HG03378 (cell line): ENCODE data around the gene CDYL2.
"Not testable (repeated sequence)": the region's sequence is repeated elsewhere in the genome, so short reads cannot be mapped to it uniquely, and the experiment has no call there.

Experiments
- ATAC-seq: cut with Tn5 transposase; IDR thresholded peaks from one replicate; pipeline ENCODE4 v1.9.1; 2021; ENCODE audit warnings: mild to moderate bottlenecking, moderate library complexity; ENCODE audit not compliant: unreplicated experiment

Gene CDYL2

DNA sequence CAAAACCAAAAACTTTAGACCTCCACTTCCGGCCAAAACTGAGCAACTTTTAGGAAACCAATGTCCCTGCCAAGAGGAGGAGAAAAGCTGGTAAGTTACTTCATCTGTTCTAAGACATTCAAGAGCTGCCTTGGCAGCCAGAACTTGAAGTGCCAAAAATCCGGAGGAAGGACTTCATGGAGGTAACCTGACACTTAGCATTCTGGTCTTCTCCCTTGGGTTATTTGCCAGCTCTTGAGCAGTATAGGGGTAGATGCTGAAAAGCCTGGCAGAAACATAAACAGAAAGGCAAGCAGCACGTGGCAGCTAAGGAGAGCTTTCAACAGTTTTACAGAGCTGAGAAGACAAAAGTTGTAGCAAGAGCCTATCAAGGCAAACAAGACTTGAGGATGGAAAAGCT lies 53.2 kb downstream of the CDYL2 start:
- no peak for ATAC-seq

DNA sequence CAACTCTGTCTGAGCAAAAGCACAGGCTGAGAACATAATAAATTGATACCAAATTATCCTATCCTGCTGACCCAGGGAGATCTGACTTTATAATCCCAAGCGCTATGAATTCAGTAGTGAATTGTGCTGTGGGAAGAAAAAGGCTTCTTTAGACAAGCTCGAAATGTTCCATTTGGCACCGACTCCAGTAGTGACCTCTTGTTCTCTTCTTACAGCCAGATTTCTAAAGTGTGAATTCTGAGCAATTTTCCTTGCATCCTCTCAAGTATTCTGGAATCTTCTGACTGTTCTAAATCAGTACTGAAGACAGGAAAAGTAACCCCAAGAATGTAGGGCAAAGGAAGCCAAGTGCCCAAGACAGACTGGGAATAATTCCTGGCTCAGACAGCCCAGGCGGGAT lies 58.2 kb downstream of the CDYL2 start:
- ATAC-seq: no peak

DNA sequence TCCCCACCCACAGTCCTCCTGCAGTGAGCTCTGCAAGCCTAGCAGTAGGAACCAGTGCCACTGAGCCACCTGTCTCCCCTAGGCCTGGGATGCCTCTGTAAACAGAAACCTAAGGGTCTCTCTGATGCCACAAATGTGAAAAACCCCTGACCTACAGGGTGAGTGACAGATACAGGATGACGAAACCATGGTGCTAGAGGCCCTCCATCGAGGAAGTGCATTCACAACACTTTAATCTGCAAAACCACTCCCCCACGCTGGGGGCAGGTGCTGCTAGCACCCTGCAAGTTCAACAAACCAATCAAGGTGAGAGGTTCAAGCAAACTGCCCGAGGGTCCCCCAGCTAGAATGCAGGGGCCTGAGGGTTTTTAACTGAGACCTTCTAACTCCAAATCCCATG lies 59.5 kb downstream of the CDYL2 start:
- no peak for ATAC-seq

DNA sequence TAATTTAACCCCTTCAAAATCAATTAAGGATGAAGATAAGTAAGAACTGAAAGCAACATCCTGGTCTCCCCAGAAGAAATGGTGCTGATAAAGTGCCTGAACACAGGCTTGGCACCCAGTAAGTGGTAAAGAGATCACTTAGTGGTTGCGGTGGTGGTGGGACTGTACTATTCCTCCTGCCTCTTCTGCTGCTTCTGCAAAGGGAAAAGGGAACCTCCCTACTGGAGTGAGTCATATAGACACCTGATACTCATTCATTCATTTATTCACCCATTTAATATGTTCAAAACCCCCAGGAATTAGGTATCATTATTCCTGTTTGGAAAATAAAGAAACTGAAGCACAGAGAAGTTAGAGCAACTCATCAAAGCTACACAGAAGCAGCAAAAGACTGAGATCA lies 60.6 kb downstream of the CDYL2 start:
- no peak for ATAC-seq

DNA sequence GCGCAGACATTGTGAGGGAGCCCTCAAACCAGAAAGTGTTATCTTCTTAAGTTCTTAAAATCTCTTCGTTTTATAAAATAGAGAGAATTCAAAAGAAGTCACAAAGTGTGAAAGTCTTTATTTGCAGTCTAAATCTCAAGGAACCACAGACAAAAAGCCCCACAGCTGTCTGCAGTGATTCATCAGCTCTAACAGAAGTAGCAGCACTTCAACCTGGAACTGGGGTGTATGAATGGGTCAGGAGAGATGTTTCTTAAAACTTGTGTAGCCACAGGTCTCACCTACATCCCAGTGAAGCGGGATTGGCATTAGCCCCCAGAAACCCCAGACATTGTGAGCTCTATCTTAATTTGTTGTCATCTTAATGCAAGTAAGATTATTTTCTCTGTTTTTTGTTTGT lies 61.1 kb downstream of the CDYL2 start:
- no peak for ATAC-seq

DNA sequence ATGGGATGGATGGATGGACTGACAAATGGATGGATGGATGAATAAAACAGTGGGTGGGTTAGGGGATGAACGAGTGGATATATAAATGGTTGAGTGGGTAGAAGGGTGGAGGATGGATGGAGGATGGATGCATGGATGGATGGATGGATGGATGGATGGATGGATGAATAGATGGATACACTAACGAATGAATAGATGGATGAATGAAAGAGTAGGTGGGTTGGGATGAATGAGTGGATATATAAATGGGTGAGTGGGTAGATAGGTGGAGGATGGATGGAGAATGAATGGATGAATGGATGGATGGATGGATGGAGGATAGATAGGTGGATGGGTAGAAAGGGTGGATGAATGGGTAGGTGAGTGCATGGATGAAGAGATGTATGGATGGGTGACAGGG lies 62.1 kb downstream of the CDYL2 start:
- ATAC-seq: no peak

DNA sequence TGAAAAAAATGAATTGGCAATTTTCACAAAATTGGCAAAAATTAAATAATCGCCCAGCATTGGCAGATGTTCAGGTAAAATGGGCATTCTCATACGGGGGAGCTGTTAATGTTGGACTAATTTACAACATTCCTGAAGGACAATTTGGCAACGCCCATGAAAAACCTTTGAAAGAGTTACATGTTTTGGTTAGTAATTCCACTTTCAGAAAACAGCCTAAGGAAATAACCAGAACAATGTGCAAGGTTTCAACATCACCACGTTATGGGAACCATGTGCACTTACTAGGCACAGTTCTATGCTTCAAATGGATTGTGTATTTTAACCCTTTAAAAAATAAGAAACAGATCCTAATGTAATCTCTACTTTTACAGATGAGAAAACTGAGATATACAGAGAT lies 62.7 kb downstream of the CDYL2 start:
- ATAC-seq: no peak

DNA sequence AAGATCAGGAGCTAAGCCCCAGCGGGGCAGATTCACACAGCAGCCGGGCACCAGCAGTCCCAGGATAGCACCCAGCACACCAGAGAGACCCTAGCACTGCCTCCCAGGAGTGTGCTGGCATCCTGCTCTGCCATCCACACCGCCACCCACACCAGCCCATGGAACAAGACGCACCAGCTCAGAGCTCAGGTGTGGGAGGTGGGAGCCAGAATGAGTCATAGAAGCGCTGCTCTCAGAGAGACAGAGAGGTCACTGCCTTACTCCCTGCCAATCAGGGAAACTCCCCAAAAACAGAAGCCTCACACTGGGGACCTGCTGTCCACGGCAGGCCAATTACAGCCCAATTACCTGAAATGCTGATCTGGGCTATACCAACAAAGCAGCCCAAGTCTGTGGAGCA lies 64.9 kb downstream of the CDYL2 start:
- ATAC-seq: no peak

DNA sequence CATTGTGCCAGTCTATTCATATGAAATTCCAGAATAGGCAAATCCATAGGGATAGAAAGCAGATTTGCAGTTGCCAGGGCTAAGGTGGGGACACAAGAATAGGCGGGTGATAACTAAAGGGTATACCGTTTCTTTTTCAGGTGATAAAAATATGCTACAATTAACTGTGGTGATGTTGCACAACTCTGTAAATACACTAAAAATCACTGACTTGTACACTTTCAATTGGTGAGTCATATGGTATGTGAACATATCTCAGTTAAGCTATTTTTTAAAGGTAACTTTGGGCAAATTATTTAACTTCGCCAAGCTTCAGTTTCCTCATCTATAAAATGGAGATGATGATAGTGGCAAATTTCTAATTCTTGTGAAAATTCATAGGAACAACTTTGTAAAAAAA lies 65.9 kb downstream of the CDYL2 start:
- no peak for ATAC-seq

DNA sequence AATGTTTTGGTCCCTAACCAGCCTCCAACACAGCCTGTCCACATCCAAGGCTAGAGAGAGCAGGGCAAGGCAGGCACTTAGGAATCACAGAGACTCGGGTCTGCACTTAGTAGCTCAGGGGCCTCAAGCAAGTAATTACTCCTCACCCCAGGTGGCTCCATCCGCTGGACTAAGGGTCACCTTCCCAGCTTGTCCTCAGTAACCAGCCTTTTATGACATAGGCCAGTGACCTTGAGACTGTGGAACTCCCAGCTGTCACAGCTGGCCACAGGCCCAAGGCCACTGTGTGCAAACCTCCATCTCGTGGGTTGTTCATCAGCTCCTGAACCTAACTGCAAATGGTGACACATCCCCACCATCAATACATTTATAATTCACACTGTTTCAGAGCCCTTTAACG lies 68.6 kb downstream of the CDYL2 start:
- ATAC-seq: no peak

DNA sequence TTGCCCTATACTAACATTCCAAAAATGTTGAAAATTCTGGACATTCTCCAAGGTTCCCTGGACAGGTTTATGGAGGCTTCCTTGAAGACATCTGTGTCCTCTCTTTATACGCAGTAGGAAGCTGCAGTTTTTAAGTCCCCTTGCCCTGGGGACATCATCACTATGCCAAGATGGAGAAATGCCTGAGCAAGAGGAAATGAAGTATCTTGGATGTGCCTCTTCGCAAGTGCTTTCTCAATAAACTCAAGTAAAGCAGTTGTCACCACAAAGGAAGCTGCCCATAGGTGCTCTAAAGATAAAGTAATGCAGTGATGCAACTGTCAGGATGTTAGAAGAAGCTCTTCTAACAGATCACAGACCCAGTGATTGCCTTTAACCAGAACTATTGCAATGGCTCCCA lies 71.0 kb downstream of the CDYL2 start:
- ATAC-seq: no peak

DNA sequence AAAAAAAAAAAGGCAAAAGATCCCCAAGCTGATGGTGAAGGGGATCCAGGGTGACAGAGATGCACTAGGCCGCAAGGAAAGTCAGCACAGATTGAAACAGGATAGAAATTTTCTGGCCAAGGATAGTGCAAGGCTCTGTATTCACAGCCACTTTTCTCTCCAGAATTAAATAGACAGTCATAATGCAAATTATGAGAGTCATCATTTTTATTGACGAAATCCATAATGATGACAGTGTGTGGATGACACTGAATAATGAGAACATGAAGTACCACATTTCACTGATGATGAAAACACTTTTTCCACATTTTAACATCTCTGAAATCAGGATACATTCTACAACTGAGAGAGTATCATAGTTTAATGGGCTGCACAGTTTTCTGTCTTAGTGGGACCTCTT lies 72.5 kb downstream of the CDYL2 start:
- ATAC-seq: no peak

DNA sequence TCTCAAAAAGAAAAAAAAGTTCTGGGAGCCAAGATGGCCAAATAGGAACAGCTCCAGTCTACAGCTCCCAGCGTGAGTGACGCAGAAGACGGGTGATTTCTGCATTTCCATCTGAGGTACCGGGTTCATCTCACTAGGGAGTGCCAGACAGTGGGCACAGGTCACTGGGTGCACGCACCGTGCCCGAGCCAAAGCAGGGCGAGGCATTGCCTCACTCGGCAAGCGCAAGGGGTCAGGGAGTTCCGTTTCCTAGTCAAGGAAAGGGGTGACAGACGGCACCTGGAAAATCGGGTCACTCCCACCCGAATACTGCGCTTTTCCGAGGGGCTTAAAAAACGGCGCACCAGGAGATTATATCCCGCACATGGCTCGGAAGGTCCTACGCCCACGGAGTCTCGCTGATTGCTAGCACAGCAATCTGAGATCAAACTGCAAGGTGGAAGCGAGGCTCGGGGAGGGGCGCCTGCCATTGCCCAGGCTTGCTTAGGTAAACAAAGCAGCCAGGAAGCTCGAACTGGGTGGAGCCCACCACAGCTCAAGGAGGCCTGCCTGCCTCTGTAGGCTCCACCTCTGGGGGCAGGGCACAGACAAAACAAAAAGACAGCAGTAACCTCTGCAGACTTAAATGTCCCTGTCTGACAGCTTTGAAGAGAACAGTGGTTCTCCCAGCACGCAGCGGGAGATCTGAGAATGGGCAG lies 77.2 kb downstream of the CDYL2 start:
- ATAC-seq: not testable (repeated sequence)

DNA sequence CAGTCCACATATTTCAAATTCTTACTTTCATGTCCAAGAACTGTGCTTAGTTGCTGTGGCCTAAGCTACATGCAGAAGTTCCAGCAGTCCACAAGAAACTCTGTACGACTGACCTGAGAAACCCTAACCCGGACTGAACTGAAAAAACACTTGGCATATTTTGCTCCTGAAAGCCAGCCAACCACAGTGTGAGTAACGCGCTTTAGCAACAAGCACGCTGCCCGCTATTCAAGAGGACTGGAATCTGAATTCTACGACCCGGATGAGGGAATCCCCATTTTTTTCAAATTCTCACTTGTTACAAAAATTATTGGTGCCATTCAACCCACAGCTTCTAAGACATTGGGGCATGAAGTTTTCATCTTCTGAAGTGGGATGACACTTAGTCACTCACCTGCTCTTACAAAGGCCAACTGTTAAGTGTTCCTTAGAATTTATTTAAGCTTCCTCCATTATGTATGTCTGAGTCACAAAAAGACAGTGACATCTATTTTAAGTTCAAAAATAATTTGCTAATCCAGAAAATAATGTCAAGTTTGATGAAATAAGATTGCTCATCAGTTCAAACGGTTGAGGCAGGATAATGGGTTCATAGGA lies 78.7 kb downstream of the CDYL2 start:
- no peak for ATAC-seq

DNA sequence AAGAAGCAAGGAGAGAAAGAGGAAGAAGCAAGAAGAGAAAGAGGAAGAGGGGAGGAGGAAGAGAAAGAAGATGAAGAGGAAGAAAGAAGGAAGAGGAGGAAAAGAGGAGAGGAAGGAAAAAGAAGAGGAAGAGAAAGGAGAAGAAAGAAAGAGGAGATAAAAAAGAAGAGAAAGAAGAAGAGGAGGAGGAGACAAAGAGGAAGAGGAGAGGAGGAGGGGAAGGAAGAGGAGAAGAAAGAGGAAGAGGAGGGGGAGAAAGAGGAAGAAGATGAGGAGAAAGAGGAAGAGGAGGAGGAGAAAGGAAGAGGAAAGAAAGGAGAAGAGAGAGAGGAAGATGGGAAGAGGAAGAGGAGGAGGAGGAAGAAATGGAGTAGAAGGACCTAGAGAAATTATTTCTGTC lies 80.4 kb downstream of the CDYL2 start:
- no peak for ATAC-seq

DNA sequence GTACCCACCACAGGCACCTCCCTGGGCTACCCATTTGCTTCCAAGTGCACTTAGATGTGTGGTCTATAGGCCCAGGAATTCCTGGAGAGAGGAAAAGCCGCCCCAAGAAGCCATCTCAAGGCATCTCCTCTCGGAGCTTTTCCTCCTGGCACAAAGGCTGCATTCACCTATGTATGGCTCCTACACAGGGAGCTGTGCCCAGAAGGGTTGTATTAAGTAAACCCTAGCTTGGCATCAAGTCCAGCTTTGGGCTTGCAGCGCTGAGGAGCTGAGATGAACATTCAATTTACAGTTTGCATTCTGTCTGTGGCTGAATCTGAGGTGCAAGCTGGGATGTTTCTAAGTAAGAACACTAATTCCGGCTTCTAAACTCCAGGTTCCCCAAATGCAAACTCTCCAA lies 81.3 kb downstream of the CDYL2 start:
- ATAC-seq: no peak

DNA sequence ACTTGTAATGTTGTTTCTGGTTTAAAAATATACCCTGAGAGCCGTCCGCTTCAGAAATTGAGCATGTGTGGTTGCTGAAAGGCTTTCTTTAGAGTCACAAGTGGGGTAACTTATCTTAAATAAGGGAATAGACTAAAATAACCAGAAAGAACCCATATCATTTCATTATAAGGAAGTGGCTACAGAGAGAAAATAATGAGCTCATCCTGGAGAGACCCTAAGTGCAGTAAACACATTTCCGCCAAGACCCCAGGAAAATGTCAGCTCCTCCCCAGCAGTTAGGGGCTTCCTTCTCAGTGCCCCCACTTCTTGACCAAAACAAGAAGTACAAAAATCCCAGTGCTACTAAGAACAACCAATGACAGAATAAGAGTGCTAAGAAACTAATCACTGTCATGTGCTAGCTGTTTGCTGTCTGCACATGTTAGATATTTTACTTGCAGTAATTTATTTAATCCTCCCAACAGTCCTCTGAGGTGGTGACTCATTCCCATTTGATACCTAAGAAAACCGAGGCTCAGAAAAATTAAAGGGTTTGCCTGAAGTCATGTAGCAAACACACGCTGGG lies 83.5 kb downstream of the CDYL2 start:
- no peak for ATAC-seq

DNA sequence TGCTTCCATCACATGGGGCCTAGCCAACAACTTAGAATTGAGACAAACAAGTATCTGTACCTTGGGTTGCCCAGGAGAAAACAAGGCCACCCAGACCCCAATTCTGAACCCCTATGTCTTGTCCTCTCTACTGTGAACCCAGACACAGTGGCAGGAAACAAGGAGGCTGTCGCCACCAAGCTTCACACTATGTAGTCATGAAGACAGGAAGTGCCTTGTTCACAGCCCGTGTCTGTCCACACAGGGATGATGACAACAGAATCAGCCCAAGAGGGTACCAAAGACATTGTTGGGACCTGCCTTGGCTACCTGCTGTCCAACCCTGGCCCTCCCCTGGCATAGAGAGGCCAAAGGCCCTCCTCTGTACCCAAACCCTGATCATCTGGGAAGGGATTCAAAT lies 84.8 kb downstream of the CDYL2 start:
- ATAC-seq: no peak

DNA sequence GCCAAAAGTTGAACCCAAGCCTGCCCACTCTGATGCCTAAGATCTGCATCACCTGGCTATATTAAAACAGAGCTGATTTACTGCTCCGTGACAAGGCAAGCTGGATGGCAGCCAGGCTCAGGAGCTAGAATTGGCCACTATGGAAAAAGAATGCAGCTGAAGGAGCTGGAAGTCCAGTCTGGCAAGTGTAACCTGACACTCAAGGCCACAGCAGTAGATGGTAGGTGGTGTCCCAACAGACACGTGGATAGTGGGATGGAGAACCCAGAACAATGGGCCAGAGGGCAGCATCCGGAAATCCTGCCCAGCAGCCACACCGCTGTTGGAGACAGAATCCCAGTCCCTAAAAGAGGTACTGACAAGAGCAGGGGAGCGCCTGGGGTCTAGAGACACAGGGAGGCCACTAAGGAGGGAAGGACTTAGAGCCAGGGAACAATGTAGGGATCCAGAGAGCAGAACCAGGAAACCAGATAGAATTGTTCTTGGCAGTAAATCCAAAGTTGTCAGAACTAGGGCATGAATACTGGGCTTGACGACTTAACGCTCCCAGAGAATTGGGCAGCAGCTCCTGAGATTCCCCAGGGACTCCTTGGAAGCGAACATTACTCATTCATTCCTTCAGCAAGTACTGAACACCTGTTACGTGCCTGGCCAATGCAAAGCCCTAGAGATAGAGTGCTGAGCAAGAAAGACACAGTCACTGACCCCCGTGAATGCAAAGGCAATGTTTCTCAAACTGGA lies 85.7 kb downstream of the CDYL2 start:
- no peak for ATAC-seq

DNA sequence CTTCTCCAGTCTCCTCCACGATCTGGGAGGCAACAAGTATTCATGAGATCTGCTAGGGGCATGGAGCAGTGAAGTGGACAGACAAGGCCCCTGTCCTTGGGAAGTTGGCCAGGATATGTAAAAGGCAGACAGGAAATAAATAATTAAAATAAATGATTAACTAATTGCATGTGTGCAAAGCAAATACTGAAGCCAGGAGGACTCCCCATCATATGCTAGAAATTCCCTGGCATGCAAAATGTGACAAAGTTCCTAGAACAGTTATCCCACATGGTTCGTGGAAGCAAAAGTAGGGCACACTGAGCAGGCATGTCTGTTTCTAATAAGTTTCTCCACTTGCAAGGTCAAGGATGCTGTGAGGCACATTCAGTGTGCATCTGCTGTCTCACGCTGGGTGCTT lies 86.8 kb downstream of the CDYL2 start:
- no peak for ATAC-seq

DNA sequence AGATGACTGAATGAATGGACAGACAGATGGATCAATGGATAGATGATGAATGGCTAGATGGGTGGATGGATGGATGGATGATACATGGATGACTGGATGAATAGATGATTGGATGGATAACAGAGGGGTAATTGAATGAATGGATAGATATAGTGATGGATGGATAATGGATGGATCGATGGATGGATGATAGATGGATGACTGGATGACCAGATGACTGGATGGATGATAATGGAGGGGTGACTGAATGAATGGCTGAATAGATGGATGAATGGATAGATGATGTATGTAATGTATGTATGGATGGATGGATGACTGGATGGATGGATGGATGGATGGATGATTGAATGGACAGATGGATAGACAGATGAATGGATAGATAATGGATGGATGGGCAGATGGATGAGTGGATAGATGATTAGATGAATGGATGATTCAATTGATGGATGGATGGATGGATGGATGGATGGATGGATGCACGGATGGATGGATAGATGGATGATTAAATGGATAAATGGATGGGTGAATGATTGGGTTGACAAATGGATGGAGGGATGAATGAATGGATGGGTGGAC lies 87.7 kb downstream of the CDYL2 start:
- no peak for ATAC-seq

DNA sequence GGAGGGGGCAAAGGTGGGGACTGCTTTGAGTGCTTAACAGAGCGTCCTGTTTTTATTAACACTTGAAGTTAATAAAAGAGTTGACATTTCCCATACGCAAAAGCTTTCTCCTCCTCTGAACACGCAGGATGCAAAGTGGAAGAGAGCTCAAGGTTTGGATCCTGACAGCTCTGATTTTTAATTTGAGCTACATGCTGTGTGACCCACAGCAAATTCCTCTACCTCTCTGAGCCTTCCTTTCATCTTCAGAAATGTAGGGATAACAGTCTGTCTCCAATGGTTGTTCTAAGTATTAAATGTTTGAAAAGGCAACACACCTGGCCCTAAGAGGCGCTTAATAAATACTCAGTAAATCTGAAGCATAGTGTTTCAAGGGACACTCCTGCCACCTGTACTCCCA lies 93.0 kb downstream of the CDYL2 start:
- no peak for ATAC-seq
